ENCODE results near the gene YPEL2. TPM values are rescaled to one million over a fixed set of nuclear protein-coding genes. Genes with fewer than 3 reads are reported as not detected.
"Not testable (repeated sequence)": the region's sequence is repeated elsewhere in the genome, so short reads cannot be mapped to it uniquely, and the experiment has no call there.

Gene YPEL2
- total RNA-seq, 4 donors from 2014 or later: 16.5 to 24.1 (median 21.8) TPM

DNA sequence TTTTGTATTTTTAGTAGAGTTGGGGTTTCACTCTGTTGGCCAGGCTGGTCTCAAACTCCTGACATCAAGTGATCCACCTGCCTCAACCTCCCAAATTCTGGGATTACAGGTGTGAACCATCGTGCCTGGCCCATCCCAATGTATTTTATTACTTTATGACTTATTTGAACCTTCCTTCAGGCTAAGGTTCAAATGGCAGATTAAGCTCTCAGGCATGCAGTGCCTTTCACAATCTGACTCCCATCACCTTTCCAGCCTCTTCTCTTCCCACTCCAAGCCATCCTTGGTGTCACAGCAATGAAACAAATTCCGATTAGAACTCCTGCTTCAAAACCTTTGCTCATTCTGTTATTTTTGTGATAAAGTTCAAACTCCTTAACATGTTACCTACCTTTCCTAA is 26.6 kb upstream of the YPEL2 start:
- H3K36me3 ChIP-seq: no peaks in the 10 kb centered on the region
- TF ChIP-seq CTCF (IDR thresholded peaks at IDR 0.05) (no peak), POLR2A (IDR thresholded peaks at IDR 0.05) (no peak)
- DNase-seq: no peak
- no peak overlapping the region for H3K4me3 ChIP-seq
- H3K27ac ChIP-seq: peak overlapping the region in 1 of 4 donors; percentile 66
- H3K4me1 ChIP-seq: no peaks in the 10 kb centered on the region
- no peaks in the 10 kb centered on the region for H3K9me3 ChIP-seq
- no peaks in the 10 kb centered on the region for H3K27me3 ChIP-seq

- H3K4me1 ChIP-seq: no peaks in the 10 kb centered on the region
- H3K4me3 ChIP-seq: no peak overlapping the region
- no peaks in the 10 kb centered on the region for H3K27me3 ChIP-seq
- H3K27ac ChIP-seq: no peak overlapping the region
- DNase-seq: no peak
- H3K9me3 ChIP-seq: no peaks in the 10 kb centered on the region
- TF ChIP-seq POLR2A (IDR thresholded peaks at IDR 0.05): no peak
- no peak for TF ChIP-seq CTCF (IDR thresholded peaks at IDR 0.05)
- H3K36me3 ChIP-seq: no peaks in the 10 kb centered on the region
These were observed 21.1 kb upstream of the YPEL2 start for GRCh38 chr17:59310263-59310920.

DNA sequence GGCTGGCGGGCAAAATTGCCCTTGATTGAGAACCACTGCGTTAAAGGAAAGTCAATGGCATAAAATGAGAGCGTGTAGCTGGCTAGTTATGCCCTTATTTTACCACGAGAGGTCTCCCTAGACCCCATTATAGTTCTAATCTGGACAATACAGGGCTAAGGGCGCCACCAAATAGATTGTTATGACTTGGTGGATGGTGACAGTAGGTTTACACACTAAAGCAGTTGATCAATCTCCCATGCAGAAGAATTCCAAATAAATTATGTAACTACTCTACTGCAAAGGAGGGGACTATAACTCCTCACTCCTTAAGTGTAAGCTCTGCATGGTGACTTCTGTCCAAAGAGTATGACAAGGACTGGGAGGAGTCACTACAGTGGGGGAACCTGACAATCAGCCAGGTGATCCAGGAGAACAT is 20.4 kb upstream of the YPEL2 start:
- DNase-seq: peak in 2 of 3 donors; percentile 35 to 62
- Histone ChIP-seq H3K27ac (no peak overlapping the region), H3K4me3 (no peak overlapping the region), H3K27me3 (no peaks in the 10 kb centered on the region), H3K4me1 (no peaks in the 10 kb centered on the region), H3K9me3 (no peaks in the 10 kb centered on the region), H3K36me3 (no peaks in the 10 kb centered on the region)
- TF ChIP-seq CTCF (IDR thresholded peaks at IDR 0.05): peak; percentile 45 to 97 (median 90)
- no peak for TF ChIP-seq POLR2A (IDR thresholded peaks at IDR 0.05)

DNA sequence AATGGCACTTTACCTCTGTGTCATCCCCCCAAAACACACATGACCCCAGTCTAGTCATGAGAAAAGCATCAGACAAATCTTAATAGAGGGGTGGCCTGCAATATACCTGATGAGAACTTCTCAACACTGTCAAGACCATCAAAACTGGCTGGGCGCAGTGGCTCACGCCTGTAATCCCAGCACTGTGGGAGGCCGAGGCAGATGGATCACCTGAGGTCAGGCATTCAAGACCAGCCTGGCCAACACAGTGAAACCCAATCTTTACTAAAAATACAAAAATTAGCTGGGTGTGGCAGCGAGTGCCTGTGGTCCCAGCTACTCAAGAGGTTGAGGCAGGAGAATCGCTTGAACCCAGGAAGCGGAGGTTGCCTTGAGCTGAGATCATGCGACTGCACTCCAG is 19.9 kb upstream of the YPEL2 start:
- not testable (repeated sequence) for H3K27me3 ChIP-seq, H3K27ac ChIP-seq, DNase-seq, H3K9me3 ChIP-seq, H3K4me3 ChIP-seq, H3K4me1 ChIP-seq, H3K36me3 ChIP-seq

GRCh38 chr17:59315866-59316265 is 15.6 kb upstream of the YPEL2 start:
- no peaks in the 10 kb centered on the region for H3K27me3 ChIP-seq
- no peaks in the 10 kb centered on the region for H3K9me3 ChIP-seq

More at GRCh38 chr17:59315866-59316265, 15.6 kb upstream of the YPEL2 start:
- DNase-seq: no peak
- Histone ChIP-seq H3K4me3 (no peak overlapping the region), H3K27ac (no peak overlapping the region), H3K4me1 (no peaks in the 10 kb centered on the region), H3K36me3 (no peaks in the 10 kb centered on the region)
- TF ChIP-seq CTCF (IDR thresholded peaks at IDR 0.05) (no peak), POLR2A (IDR thresholded peaks at IDR 0.05) (no peak)

Data from Peyer's patch (tissue), 4 donors.